Stimulated activated CD4-positive, alpha-beta T cell treated with anti-CD3 and anti-CD28 coated beads, Interleukin-4, amount 100 ng/mL, for 24 hours (primary cell): ENCODE measurements around the gene SERPINC1.
A peak's percentile ranks its signal among the peaks of the same experiment; 100 is the strongest.
"Not testable (repeated sequence)": the region's sequence is repeated elsewhere in the genome, so short reads cannot be mapped to it uniquely, and the experiment has no call there.

Experiments
- DNase-seq: peaks from one replicate; pipeline ENCODE4 v3.0.0-alpha.2; 2020

SERPINC1 gene

DNA sequence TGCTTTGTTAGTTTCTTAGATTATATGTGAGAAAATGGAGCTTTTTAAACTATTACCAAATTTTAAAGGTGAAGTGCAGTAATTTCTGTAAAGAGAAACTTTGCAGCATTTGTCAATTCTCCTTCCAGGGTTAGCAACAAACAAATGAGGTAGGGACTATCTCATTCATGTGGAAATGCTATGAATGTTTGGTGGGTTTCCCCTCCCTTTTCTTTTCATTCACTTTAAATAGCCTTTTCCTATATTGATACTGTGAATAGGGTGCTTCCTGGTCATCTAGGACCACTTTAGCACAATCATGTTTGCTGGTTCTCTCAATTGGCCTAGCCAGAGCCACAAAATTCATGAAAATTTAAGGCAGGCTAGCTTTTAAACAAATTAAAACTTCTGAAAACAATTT, 28.4 kb downstream of the SERPINC1 start:
- DNase-seq, result no peak

DNA sequence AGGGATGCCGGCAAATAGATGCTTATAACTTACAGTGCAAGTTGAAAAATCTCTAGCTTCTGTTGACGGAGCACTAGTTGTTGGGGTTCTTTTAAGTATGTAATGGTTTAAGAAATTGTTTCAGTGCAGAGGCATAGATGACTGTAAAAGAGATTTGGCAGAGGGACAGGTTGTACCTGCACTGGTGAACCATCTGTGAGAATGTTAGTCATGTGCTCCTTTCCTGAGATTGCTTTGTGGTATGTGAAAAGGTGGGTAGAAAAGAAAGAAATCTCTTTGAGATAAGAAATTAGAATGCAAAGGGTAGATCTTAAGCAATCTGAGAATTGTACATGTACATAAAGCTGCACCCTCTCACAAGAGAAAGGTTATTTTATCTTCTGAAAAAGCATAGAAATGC, 29.5 kb downstream of the SERPINC1 start:
- DNase-seq, result no peak

DNA sequence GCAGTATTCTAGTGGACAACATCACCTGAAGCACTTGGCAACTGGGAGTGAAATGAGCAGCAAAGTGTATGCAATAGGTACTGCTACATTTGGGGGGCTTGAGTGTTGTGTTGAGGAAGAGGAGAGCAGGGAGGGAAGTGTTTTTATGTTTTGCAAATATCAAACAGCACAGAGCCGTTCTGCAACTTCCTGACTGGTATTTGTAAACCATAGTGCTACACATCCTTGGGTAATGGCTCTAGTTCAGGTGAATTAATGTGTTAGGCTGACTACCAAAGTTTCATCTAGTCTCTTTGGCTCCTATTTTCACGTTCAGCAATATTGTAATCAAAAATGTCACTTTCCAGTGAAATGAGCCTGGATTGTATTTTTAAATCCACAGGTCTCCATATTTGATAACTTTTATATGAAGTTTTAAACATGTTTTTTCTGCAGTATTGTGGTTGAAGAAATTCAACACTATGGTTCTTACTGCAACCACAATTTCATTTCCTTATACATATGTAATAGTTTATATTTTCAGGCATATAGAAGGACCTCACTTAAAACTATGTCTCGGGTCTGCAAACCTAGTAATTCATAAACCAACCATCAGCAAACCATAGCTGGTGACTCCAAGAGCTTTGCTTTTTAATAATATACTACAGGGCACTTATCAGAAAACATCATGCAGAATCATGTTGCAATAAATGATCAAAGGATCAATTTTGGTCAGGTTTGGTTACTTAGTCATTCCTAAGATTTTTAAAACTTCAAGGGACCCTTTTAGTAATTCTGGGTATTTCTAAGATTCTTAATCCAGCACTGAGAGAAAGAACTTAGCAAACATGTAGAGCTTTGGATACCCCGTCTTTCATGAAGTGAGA, 30.1 kb downstream of the SERPINC1 start:
- DNase-seq, result no peak

DNA sequence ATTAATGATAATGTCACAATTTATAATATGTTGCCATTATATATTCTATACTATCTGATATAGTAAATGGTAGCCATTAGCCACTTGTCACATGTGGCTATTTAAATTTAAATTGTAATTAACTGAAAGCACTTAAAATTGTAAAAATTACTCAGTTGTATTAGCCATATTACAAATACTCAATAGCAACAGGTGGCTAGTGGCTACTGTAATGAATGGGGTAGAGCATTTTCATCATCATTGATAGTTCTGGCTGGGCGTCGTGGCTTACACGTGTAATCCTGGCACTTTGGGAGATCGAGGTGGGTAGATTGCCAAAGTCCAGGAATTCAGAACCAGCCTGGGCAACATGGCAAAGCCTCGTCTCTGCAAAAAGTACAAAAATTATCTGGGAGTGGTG, 32.4 kb downstream of the SERPINC1 start:
- DNase-seq, result no peak

DNA sequence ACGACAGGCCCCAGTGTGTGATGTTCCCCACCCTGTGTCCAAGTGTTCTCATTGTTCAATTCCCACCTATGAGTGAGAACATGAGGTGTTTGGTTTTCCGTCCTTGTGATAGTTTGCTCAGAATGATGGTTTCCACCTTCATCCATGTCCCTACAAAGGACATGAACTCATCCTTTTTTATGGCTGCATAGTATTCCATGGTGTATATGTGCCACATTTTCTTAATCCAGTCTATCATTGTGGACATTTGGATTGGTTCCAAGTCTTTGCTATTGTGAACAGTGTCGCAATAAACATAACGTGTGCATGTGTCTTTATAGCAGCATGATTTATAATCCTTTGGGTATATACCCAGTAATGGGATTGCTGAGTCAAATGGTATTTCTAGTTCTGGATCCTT, 36.0 kb downstream of the SERPINC1 start:
- DNase-seq, result not testable (repeated sequence)

DNA sequence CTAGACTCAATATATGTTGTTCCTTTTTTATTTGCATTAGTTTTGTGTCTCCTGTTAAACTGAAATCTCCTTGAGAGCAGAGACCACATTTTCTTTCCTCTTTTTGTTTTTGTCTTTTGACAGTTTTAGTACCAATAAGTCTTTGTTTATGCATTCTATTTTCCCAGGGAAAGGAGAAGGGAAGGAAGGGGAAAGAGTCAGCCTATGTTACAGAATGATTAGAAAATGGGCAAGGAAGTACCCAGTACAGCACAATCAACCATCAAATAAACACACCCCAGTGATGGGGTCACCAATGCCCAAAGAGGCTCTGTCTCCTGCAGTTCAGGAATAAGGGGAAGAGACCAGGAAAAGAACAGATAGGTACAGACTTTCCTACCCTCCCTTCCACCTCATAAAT, 38.9 kb downstream of the SERPINC1 start:
- DNase-seq, result no peak

DNA sequence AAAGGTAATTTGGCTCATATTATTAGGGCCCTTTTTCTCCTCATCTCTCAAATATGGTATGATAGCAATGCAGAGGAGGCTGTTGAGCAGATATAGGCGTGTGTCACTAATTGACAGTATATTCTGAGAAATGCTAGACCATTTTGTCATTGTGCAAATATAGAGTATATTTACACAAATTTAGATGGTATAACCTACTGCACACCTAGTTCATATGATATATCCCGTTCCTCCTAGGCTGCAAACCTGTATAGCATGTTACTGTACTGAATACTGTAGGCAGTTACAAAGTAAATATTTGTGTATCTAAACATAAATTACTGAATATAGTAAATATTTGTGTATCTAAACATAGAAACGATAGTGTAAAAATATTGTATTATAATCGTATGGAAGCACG, 40.4 kb downstream of the SERPINC1 start:
- no peak for DNase-seq

DNA sequence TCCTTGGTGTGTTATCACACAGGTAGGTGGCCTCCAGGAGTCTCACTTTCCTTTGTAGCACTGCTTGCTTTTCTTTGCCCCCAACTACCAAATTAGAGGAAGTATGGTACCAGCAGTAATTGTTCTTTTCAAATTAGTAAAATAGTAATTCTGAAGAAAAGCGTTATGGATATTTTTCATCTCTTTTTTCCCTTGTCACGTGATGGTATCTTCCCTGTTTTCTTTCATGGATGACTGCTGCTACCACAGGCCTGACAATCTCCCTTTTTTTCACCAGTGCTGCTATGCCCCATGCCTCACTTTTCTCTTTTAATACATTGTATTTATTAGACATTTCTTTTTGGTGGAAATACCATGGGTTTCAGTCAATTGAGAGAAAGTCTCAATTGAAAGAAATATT, 45.6 kb downstream of the SERPINC1 start:
- DNase-seq, result no peak

DNA sequence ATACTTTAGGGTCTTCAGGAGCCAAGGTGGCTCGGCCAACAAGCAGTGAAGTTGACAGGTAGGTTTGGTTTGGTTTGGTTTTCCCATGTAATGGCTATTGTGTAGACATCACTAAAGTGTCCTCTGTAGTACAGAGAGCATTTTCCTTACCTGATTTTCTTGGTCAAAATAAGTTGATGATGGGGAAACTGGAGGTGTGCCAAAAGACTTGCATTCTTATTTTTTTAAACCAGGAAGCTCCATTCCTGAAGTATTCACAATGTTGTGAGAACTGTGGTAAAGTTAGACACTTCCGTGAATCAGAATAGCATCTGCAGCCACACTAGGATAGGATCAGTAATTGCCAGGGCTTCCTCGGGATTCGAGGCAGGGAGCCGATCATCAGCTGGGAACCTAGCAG, 46.0 kb downstream of the SERPINC1 start:
- no peak for DNase-seq

DNA sequence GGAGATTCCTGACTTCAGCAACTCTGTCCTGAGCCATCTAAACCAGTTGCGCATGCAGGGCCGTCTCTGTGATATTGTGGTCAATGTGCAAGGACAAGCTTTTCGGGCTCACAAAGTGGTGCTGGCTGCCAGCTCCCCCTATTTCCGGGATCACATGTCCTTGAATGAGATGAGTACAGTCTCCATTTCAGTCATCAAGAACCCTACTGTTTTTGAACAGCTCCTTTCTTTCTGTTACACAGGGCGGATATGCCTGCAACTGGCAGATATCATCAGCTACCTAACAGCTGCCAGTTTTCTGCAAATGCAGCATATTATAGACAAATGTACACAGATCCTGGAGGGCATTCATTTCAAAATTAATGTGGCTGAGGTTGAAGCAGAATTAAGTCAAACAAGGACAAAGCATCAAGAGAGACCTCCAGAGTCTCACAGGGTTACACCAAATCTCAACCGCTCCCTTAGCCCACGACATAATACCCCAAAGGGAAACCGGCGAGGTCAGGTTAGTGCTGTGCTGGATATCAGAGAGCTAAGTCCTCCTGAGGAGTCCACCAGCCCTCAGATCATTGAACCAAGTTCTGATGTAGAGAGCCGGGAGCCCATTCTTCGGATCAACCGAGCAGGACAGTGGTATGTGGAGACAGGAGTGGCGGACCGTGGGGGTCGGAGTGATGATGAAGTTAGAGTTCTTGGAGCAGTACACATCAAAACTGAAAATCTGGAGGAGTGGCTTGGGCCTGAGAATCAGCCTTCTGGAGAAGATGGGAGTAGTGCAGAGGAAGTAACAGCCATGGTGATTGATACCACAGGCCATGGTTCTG, 46.7 kb downstream of the SERPINC1 start:
- DNase-seq, result peak; percentile 41

DNA sequence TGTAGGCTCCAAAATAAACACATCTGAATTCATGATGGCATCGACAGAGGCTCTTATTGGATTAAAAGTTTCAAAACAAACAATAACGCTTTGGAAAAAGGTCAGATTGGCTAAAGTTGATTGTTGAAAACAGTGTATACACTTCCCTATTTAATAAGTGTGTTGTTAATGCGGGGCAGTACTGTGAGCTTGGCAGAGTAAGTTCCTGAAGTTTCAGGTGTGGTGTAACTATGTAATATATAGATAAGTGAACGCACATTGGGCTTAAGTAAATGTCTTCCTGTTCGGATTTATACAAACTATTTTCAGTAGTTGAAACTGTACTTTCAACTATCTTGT, 48.1 kb downstream of the SERPINC1 start:
- DNase-seq, result no peak

DNA sequence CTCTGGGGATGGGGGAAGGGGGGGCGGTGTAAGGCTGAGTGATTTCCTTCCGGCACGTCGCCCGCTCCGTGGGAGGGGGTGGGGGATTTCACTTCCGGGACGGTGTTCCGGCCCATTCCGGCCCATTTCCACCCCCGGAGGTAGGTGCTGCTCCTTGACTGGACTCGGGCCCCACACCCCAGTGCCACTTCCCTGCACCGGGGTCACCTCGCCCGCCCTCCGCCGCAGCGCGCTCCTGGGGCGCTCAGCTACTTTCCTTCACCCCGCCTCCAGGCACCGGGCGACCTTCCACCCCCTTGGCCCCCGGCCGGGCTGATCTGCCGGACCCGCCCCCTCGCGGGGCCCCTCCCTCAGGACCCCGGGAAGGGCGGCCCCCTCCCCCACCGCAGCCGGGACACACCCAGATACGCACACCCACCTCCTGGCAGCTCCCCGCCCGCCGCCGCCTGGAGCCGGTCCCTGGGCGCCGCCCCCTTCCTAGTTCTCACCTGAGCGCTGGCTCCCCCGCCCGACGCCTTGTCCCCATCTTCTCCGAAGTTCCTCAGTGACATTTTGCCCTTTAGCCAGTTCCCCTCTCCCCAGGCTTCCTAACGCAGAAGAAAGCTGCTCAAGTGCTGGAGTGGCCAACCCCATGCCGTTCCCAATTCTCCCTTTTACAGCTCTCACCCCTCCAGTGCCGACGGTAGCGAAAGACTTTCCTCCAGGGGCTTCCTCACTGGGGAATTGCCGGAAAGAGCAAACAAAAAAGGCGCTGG, 48.7 kb downstream of the SERPINC1 start, which contains the start of gene ZBTB37:
TSS of gene ZBTB37 (plus strand) at position 115 of the 755 bp plus-strand sequence. CDS start 1,846 bp downstream, outside the sequence.
- peak; percentile 93 for DNase-seq

DNA sequence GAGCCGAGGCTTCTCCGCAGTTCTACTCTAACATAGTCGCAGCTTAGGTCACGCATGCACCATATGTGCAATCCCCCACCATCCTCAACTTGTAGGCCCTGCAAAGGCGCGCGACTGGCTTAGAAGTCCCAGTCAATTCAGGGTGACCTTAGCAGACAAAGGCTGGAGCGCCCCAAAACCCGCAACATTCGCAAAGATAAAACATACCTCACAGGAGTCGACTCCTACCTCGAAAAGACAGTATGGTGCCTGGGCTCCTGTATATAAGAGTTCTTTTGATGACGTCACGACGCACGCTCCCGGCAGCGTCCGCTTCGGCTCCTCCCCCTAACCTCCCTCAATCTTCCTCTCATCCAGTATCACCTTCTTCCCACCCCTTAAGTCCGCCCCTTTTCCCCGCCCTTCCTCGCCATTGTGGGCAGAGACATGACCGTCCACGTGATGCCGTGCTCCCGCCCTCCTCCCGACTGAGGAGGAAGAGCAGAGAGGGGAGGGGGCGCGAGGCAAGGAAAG, 49.3 kb downstream of the SERPINC1 start, which contains the start of gene GAS5:
TSS of gene GAS5 (minus strand) at position 237 of the 513 bp plus-strand sequence.
- peak; percentile 100 for DNase-seq

DNA sequence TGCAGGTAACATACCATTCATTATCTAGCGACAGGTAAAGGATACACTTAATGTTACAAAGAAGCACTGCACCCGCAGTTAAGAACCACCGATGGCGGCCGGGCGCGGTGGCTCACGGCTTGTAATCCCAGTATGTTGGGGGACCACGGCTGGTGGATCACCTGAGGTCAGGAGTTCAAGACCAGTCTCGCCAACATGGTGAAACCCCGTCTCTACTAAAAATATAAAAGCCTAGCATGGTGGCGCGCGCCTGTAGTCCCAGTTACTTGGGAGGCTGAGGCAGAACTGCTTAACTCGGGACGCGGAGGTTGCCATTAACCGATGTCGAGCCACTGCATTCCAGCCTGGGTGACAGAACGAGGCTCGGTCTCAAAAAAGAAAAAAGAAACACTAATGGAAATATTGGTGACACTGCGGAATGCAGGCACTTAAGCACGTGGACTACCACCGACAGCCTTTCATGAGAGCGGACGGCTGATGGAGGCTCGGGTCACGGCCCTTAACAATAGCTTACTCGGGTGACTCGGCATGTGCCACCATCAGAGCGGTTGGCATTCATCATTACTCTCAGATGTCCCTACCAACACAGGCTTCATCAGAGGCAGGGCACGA, 49.9 kb downstream of the SERPINC1 start:
- DNase-seq, result peak; percentile 45

DNA sequence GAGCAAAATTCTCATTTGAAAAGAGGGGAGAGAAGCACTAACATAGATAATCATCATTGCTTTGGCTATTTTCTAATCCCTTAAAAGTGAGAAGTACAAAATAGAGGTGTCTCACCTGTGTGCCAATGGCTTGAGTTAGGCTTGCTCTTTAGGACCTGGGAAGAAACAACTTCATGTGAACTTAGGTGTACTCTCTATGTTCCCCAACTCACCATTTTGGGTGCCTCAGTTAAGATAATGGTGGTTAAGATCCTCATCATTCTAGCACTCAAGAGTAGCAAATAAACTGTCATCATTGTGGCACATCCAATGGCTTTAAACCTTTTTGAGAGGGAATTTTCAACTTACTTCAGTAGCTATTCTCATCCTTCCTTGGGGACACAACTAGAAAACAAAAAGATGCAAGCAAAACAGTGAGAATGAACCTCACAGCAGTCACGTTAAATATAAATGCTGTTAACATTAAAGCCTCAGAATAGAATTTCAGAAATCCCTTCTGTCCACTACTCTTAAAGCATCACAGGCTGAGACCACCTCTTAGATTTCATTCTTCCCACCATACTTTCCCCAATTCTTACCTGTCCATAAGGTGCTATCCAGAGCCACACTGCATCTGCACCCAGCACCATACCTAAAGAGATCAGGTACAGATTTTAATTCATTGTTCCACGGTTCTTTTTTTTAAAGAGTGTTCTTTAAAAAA, 50.6 kb downstream of the SERPINC1 start:
- DNase-seq, result no peak

DNA sequence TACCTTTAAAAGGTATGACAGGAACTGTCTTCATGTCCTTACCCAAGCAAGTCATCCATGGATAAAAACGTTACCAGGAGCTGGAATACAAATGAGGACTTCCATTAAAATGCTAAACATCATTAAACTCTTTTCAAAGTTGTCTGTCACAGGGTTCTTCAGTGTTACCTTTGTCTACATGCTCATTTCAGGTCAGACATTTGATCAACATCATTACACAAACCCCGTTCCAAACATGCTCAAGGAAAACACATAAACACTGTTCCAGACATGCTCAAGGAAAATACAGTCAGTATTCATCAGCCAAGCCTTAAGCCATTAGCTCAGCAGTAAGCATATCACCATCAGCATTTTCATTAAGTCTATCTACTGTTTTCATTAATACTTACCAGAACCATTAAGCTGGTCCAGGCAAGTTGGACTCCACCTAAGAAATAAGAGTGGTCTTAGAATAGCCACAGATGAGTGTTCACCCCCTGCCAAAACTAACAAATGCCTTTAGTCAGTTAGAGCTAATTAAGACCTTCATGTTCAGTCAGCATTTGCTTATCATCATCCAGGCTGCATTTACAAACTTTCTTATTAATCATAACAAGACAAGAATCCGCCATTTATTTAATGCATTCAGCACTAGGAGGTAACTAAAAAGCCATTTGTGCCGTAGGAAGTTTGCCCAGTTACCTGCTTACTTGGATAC, 51.5 kb downstream of the SERPINC1 start:
- no peak for DNase-seq

DNA sequence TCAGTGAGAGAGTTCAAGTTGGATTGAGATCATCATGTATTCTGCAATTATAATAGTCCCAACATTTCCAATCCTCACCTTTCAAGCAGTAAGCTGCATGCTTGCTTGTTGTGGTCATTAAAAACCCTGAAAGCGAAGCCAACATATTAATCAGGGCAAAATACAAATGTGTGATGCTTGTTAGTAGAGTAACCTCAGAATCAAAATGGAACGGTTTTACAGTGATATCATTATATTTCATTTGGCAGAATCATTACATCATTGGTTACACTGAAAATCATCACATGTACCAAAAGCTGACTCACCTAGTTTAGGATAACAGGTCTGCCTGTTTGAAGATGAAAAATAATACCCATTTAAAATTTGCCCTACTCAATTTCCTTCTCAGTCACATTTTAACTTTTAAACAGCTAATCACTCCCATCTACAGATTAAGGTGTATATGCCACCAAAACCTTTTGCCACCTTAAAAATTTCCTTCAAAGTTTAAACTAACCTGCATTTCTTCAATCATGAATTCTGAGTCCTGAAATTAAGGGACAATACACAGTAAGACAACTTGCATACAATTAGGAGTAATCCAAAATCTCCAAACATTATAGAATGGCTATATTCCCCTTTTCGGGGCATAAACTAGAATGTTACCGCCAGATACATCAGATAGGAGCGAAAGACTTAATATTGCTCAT, 52.8 kb downstream of the SERPINC1 start:
- DNase-seq, result no peak

DNA sequence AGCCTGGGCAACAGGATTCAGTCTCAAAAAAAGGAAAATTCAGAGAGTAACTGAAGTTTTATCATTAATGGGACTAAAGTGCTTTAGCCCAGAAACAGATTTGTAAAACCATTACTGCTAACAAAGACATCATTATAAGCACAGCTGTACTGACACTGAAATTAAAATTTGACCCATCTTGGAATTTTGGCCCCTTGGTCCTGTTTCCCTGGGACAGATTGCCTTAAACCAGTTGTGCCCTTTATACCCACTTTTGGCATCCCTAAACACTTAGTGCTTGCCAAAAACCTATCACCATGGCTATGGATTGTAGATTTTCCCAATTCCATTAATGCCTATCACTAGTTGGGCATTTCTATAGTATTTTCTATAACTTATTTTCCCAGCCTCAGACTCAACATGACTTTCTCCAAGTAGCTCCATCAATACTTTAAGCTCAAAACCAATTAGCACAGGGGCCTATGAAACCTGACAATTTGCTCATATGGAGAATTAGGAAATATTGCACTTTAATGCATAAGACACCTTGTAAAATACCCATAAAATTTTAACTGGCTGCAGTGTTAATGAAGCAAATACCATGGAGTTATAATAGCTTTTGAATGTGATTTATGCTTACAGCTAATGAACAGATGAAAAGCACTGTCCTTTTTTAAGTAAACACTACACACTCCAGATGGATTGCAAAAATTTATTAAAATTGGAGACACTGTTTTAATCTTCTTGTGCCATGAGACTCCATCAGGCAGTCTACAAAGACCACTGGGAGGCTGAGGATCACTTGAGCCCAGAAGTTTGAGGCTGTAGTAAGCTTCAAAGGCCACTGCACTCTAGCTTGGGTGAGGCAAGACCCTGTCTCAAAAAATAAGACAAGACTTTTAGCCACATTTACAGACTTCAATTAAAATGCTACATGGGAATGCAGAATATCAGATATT, 53.6 kb downstream of the SERPINC1 start:
- no peak for DNase-seq

DNA sequence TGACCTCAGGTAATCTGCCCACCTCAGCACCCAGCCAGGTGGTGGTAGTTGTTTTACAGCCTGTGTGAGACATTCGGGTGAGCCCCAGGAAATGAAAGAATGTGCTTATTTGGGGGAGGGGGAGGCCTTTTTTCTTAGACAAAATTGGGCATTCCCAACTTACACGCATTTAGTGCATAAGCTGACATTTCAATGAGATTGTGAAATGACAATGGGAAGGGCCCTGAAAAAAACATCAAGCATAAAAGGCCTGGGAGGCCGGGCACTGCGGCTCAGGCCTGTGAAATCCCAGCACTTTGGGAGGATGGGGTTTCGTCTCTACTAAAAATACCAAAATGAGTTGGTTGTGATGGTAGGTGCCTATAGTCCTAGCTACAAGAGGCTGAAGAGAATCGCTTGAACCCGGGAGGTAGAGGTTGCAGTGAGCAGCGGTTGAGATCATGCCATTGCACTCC, 54.3 kb downstream of the SERPINC1 start:
- DNase-seq, result no peak
